ENCODE data around the gene PFDN2.

GRCh38 chr1:161111117-161111516, 6.7 kb downstream of the PFDN2 start:
- no peak for TF ChIP-seq SP1 (IDR thresholded peaks at IDR 0.05)
- no peak for TF ChIP-seq NFRKB (IDR thresholded peaks at IDR 0.05)
- TF ChIP-seq FOXM1 (IDR thresholded peaks at IDR 0.05; ENCODE audit: borderline replicate concordance) = no peak
- no peak for TF ChIP-seq BHLHE40 (IDR thresholded peaks at IDR 0.05; ENCODE audit: borderline replicate concordance)
- TF ChIP-seq LEF1 (IDR thresholded peaks at IDR 0.05; ENCODE audit: borderline replicate concordance) = no peak
- no peak for TF ChIP-seq TARDBP (IDR thresholded peaks at IDR 0.05)
- no peak for TF ChIP-seq SUZ12 (IDR thresholded peaks at IDR 0.05)
- no peak for TF ChIP-seq PKNOX1 (IDR thresholded peaks at IDR 0.05)
- no peak for TF ChIP-seq FOXK2 (IDR thresholded peaks at IDR 0.05)
- TF ChIP-seq FOXA1 (IDR thresholded peaks at IDR 0.05) = no peak
- TF ChIP-seq ELF4 (IDR thresholded peaks at IDR 0.05) = no peak
- TF ChIP-seq CTBP1 (IDR thresholded peaks at IDR 0.05; ENCODE audit: borderline replicate concordance) = no peak
- no peak for TF ChIP-seq ZNF384 (IDR thresholded peaks at IDR 0.05)
